ENCODE measurements around the gene SCG3.

The SCG3 gene

DNA sequence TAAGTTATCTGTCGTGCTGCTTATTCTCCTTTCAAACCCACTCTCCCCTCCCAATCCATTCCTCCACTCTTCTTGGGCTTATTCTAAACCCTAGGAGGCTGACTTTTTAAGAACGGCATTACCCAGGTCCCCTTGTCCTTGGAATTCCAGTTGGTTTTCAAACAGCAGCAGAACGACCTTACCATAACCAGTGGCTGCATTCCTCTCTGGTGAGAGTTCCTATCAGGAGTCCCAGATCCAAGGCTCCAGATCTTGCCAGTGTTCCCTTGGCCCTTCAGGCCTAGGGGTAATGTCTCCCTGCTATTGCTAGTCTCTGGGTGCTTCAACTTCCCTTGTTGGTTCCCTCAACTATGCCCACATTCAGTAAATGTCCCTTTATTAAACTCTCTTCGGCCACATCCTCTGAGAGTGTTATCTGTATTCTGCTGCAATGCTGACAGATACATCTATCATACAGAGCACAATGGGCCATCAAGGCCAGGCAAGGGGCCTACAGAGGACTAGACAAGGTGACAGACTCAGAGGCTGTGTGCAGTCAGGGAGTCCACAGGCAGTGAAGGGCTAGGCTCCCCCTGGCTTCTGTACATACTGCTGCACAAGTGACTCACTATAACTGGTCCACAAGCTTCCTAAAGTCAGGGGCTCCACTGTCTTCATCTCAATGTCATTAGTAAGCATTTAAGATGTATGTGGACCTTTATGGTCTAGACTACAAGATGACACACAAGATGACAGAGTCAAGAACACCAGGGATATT, 46.0 kb downstream of the SCG3 start:
- no peak for DNase-seq (ENCODE audit: low read depth)

DNA sequence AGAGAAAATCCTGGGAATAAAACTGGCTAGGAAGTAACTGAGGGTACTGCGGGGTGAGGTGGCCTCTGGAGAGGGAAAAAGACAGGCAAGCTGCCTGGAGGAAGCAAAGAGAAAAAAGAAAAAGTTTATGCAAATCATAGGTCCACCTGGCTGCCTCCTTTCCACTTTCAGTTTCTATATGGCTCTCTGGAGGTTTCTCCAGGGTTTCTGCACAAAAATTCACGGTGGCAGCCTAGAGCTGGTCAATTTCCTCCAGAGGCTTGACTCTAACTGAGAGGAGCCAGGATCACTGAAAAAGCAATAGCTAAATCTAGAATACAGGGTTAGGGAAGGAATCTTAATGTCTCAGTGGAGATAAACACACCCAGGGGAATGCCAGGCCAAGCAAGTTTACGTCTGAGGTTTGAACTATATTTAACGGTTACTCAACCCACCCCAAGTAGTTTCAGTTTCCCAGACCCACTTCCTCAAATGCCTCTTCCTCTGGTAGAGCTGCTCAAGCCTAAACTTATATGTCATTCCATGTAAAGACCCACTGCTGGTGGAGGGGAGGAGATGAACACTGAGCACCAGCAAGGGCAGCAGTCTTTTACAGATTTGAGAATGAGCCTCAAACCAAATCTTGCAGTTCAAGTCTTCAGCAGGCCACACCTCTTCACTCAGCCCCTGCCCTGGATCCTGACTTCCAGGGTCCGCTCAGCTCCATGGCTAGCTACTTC, 50.4 kb downstream of the SCG3 start:
- no peak for DNase-seq (ENCODE audit: low read depth)

DNA sequence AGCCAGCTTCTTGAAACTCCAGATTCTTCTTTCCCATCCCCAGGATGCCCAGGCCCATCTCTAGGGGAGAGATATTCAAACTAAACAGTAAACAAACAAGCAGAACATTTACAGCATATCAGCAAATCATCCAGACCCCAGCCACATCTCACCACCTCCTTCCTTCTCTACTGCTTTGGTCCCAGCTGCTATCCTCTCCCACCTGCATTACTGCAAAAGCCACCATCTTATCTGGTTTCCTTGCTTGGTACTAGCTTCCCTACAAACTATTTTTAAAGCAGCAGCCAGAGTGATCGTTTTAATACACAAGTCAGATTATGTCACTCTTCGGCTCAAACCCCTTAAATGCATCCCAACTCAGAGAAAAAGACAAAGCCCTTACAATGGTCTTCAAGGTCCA, 51.3 kb downstream of the SCG3 start:
- DNase-seq (ENCODE audit: low read depth), result no peak

DNA sequence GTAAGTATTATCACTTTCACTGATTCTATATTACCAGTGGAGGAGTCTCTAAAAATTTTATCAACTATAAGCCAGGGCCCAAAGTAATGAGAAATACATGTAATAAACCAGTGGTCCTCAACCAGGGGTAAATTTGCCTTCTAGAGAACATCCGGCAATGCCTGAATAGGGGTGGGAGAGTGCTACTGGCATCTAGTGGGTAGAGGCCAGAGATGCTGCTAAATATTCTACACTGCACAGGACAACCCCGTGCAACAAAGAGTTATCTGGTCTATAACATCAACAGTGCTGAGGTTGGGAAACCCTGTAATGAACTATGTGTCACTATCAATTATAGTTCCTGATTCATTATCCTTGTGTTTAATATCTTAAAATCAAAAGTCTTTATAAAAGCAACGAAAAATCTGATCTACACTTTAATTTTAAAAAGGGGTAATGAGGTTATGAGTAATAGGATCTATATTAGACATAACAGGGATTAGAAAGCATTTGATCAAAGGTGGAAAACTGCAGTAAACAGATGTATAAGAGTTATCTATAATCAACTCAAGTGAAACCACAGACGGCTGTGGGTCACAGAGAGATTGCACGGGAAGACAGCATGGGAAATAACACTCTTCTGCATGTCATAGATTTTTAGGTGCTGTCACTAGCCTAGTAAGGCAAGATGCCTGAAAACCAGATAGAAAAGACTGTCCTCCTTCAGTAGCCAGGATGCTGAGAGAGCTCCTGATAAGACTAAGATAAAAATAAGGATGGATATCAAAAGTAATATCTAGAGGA, 54.1 kb downstream of the SCG3 start:
- no peak for DNase-seq (ENCODE audit: low read depth)

DNA sequence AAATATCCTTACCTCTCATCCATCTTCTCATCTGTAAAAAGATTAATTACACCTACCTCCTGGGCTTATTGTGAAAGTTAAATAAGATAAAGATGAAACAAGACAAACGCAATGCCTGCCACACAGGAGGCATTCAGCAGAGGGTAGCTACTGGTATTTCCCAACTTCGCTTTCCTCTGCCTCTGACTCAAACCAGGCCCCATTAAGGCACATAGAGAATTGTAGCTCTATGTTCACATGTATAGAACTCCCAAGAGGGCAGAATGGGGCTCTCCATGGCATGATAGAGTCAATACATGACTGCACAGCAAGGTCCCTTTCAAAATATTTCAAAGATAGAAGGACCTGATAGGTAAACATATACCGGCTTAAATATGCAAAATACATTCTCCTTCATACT, 54.8 kb downstream of the SCG3 start:
- DNase-seq (ENCODE audit: low read depth), result no peak

DNA sequence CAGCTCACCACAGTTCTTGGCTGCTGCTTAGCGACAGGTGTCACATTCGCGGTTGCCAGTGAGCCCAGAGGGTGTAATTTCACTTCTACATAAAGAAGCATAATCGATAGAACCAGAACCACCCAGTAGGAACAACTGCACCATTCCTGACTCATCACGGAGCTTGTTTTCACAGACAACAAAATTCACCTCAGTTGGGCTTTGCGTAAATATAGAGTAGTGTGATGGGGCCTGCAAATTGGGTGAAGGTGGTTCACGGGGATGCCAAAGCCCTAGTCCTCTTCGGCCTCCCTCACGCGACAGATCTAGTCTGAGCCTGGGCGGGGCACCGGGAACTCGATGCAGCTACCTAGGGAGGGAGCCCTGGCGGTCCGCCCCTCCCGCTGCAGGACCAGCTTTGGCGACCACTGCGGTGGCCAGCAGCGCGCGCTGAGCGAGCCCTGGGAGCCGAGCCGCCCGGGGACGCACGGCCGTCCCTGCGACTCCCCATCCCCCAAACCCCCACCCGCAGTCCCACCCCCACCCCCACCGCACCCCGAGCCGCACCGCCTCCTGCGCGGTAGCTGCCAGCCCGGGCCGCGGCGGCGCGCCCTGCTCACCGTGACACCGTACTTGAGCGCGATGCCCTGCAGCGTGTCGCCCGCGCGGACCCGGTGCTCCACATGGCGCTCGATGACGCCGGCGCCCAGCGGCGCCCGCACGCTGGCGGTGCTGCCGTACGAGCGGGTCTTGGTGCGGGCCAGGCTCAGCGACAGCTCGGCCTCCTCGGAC, 55.6 kb downstream of the SCG3 start:
- DNase-seq (ENCODE audit: low read depth), result peak; percentile 18

DNA sequence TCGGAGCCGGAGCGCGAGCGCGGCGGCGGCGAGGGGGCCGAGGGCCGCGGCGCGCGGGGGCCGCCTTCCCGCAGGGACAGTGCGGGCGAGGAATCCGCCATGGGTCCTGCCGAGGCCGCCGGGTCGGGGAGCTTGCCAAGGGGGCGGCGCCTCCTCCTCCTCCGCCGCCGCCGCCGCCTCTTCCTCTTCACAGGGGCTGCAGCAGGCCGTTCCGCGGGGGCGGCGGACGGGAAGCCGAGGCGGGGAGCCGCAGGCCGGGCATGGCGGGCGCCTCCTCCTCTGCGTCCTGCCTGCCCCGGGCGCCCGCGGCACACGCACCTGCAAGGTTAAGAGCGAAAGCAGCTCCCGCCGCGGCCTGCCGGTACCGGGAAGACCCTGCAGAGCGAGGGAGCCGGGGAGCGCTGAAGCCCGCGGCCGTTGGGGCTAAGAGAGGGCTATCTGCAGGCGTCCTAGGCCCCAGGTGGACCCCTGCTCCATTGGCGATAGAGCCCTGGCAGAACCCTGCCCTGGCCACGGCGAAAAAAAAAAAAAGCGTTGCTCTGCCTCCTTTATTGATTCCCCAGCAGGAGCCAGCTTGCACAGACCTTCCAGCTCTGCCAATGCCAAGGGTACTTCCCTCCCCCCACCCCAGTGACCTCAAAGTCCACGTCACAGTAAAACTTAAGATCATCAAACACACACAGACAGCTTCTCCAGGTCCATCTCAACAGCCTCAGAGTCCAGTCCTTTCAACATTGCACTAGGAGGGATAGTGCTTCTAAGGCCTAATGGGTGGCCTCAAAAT, 56.4 kb downstream of the SCG3 start, which contains the start of gene LYSMD2:
TSS of gene LYSMD2 (minus strand) at position 134 of the 784 bp plus-strand sequence. CDS start at position 101, 33 bp downstream.
- DNase-seq (ENCODE audit: low read depth), result peak; percentile 34

DNA sequence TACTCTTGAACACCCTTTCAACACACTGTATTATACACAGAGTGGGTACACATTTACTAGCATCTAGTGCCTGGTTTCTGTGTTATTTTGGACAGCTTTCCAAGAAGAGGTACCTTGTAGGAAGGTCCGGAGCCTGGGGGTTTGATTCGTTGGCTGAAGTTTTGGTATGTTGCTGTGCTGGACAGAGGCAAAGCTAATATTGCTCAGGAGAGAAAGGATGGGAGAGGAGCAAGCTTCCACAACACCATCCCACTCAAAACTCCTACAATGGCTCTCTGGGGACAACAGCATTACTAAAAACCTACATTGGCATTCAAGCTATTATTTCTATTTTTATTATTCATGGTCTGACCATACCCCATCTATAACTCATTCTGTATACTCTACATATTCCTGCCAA, 57.2 kb downstream of the SCG3 start:
- DNase-seq (ENCODE audit: low read depth), result no peak

DNA sequence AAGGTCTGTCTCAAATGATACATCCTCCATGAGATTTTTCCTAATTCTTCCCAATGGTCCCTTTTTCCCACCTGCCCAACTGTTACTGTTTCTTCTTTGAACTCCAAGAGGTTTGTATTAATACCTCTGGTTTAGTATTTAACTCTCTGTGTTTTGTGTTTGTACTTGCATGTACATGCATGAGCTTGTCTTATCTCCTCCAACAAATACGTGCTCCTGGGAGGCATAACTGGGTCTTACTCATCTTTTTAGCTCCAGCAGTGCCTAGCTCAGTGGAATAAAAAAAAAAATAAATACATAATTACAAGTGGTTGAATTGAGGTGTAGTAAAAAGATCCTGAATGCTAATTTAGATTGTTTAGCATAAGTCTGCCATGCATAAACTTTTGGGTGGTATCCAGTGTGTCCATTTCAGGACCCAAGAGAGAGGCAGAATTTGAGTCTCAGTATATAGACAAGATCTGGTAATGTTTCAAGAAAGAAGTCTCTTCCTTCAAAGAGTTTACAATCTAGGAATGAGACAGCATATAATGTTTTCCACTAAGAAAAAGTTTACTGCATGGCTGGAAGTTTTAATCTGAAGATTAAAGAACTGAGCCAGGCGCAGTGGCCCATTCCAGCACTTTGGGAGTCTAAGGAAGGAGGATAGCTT, 57.9 kb downstream of the SCG3 start:
- DNase-seq (ENCODE audit: low read depth), result no peak

DNA sequence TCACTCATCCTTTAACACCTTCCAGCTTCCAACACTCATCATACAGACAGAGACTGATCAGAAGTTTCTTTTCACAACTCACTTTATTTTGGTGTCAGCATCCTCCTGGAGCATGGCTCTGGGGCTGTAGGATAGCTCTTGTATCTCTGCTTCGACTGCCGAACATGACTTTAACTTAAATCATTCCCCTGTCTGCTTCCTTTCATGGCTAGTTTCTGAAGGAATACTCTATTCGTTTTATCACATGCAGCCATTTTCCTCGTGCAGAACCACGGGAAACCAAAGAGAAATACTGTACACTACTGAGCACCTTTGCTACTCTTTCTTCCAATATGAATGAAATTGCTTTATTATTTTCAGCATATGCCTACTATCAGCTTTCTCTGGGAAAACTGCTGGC, 68.0 kb downstream of the SCG3 start:
- DNase-seq (ENCODE audit: low read depth), result no peak

DNA sequence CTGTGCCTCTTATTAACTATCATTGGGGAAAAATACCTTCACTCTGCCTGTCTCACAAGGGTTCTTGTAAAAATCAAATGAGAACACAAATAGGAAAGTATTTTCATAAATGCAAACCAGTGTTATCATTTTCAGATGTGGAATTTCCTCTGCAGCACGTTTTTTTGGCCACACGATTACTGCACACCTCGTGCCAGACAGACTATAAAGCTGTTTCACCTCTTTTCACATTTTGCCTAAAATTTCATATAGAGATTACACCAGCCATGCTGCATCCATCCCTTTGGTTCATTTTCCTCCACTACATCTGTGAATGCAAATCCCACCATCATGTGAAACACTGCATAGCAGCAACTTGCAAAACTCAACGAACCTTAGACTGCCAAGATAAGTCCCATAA, 68.9 kb downstream of the SCG3 start:
- DNase-seq (ENCODE audit: low read depth), result no peak

DNA sequence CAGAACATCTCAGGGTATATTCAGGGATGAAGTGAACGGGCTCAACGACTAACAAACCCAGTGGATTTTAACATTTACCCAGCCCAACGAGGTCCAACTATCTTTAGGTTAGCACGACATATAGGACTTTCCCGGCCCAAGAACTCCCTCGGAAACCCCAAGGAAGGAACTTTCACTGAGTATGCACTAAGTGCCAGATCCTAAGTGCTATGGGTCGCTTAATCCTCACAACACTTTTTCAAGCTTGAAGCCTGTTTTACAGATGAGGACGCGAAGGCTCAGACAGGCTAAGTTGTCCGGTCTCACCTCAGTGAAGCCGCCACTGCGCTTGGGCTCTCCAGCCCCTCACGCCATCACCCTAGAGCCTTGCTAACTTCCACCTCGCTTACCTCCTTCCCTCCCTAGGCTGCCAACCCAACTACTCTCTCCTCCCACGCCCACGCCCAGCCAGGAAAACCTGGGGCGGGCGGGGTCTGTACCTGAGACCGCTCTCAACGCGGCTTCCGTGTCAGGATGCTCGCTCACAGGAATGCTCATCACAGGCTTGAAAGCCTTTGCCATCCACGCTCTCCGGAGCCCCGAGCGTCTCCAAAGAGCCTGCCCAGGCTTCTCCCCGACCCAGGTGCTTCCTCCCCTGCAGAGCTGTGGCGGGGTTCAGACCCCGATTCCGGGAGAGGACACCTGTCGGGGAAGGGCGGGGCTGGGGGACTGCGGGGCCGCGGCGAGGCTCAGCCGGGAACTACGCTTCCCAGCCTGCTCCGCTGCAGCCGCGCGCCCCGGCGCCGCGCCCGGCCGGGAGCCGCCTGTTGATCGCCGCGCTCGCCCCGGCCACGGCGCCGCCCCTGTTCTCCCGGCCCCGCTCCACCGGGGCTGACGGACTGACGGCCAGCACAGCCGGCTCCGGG, 69.7 kb downstream of the SCG3 start, which contains the start of gene TMOD2:
TSS of gene TMOD2 (plus strand) at position 806 of the 905 bp plus-strand sequence. CDS start 14,845 bp downstream, outside the sequence.
- DNase-seq (ENCODE audit: low read depth), result no peak

DNA sequence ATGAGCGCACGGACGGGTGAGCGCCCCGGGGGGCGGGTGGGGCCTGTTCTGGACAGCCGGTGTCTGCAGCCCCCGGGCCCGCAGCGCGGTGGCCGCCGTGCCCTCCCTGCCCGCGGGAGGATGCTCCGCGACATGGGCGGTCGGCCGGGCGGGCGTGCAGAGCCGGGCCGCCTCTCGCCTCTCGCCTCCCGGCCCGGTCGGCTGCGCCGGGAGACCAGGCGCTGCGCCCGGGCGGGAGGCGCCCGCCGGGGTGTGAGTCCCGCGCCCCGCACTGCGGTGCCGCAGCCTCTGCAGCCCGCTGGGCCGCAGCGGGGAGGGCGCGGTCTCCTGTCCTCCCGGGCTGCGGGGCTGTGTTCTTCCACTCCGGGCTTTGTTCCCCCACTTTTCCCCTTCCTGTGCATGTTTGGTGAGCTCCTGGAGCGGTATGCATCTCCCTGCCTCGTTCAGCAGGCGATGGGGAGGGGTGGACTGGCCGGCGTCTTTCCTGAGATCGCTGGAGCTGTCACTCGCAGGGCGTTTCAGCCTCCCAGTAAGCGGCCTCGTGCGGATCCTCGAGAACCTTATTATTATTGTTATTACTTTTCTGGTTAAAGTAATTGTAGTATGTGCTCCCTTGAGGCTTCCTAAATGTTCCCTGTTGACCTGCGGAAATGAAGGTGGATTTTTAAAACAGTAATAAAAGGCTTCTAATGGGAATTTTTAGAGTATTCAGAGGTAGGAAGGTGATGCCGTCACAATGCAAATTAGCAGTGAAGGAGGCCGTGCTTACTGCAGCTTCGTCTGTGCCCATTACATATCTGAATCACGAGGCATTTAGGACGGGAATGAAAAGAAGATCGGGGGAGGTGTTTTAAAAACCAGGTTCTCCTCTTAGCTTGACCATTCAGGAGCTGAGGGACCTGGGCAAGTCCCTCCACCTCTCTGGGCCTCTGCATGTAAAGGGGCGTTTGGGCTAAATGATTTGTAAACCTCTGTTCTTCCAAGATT, 70.7 kb downstream of the SCG3 start:
- no peak for DNase-seq (ENCODE audit: low read depth)

DNA sequence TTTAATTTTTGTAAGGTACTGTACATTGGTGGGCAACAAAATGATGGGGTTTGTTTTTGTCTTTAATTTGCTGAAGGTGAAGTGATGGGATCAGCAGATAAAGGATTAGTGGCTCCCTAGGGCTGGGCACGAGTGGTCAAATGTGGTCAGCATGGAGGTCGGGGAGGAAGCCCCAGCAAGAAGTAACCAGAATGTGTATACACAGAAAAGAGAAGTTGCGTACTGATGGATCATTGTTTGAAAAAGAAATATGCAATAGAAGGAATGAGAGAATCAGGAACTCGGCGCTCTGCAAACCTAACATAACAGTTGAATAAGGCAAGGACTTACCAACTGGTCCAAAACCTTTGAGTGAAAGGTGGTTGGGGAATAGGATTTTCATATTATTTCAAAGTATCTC, 71.6 kb downstream of the SCG3 start:
- DNase-seq (ENCODE audit: low read depth), result no peak

DNA sequence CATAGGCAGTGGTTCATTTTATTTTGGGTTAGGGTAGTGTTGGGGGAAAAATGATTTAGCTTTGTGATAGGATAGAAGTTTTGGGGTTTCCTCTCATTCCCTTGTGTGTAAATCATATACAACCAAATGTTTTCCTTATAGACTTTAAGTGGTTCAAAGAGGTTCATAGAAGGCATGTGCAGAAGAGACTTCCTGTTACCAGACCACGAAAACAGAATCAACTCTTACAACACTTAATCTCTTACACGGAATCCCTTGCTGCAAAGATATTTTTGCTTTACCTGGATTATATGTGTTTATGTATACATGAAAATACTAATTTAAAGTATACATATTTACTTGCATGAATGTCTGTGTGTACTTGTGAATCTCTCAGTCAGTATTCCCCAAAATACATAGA, 73.0 kb downstream of the SCG3 start:
- DNase-seq (ENCODE audit: low read depth), result no peak

DNA sequence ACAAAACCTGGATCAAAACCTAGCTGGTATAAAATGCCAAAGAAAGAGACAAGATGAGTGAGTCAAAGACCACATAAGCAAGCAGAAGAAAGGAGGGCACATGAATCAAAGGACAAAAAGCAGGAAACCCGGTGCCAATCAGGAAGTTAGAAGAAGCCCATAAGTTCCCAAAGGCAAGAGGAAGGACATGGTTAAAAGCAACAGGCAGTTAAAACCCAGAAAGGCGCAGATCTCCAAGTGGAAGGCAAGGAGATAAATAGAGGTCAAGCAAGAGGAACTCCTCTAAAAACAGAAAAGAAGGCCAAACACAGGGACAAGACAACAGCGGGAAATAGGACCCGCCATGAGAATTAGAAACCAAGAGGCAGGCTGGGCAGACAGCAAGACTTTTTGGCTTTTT, 74.5 kb downstream of the SCG3 start:
- no peak for DNase-seq (ENCODE audit: low read depth)

DNA sequence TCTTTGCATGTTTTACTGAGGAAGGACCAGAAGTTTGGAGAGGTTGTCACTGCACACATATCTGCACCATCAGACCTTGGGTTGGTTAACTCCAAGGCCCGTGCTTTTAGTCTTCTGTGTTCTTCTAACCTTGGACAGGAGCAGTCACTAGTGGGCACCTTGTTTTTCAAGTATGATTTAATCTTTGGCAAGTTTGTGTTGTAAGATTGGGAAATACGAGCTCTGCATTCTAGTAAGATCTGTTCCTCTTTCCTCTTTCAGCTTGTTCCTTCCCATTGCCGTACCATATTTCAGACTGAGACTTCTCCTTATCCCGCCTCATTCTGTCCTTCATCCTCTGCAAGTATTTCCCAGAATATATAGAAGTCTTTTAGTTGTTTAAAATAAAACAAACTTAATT, 75.2 kb downstream of the SCG3 start:
- no peak for DNase-seq (ENCODE audit: low read depth)

DNA sequence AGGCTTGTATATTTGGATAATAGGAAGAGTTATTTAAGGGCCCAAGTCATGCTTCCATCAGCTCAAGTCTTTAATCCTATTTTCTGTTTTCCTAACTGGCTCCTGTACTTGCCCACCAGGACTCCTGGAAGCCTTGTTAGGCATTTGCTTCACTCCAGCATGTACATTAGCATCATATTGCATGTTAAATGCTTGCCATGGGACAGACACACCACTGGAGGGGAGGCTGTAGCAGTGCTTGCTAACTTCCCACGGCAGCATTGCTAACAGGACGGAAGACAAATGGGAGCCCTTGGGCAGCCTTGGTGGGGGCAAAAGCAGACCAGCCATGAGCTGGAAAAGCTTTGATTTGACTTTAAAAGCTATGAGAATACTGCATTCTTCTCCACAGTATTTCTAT, 76.1 kb downstream of the SCG3 start:
- DNase-seq (ENCODE audit: low read depth), result no peak

All from stimulated activated CD8-positive, alpha-beta memory T cell treated with anti-CD3 and anti-CD28 coated beads, Interleukin-15, amount 100 ng/mL, for 1 hour (primary cell).